Tibial nerve (tissue), 4 donors: ENCODE measurements around the gene PIK3R3. TPM values are rescaled to one million over a fixed set of nuclear protein-coding genes. Genes with fewer than 3 reads are reported as not detected.

Experiments used
- DNase-seq, 2 donors: peaks; one replicate each; pipeline ENCODE4 v3.0.0-alpha.2; 2019; ENCODE audit warnings: low spot score in 2 of 2
- H3K27ac ChIP-seq, 4 donors: fragments of 200-600 bp; sonication (generic) in 3 of 4; one replicate each; pipeline ENCODE4 v1.5.1; 2017 to 2019; ENCODE audit warnings: mild to moderate bottlenecking in 1 of 4
- H3K27me3 ChIP-seq, 2 donors: fragments of 200-600 bp; sonication (generic) in 1 of 2; one replicate each; pipeline versions ENCODE4 v1.5.1 to v1.6.0; 2017 to 2019
- H3K36me3 ChIP-seq, 3 donors: fragments of 200-600 bp; sonication (generic); one replicate each; pipeline ENCODE4 v1.5.1; 2018 to 2019
- H3K4me1 ChIP-seq, 4 donors: fragments of 200-600 bp; sonication (generic) in 3 of 4; one replicate each; pipeline ENCODE4 v1.5.1; 2017 to 2019
- H3K4me3 ChIP-seq, 4 donors: fragments of 200-600 bp; sonication (generic) in 3 of 4; one replicate each; pipeline ENCODE4 v1.5.1; 2017 to 2019; ENCODE audit warnings: mild to moderate bottlenecking in 1 of 4, moderate library complexity in 1 of 4
- H3K9me3 ChIP-seq, 4 donors: fragments of 200-600 bp; sonication (generic) in 3 of 4; one replicate each; pipeline ENCODE4 v1.5.1; 2017 to 2019
- EP300 ChIP-seq, 2 donors: sonication (generic); formaldehyde crosslinking; IDR thresholded peaks; one replicate each; pipeline ENCODE4 v1.6.1; 2017; ENCODE audit warnings: antibody characterized with exemption in 2 of 2, mild to moderate bottlenecking in 1 of 2
- POLR2A ChIP-seq, 2 donors: fragments of 450-650 bp; IDR thresholded peaks; one replicate each; pipeline ENCODE4 v1.6.1; 2017; ENCODE audit warnings: antibody characterized with exemption in 2 of 2, mild to moderate bottlenecking in 2 of 2, moderate library complexity in 2 of 2
- WGBS, 2 donors: methylation state at CpG; one replicate each; pipeline ENCODE4 v1.1.5; 2018; 5-methylcytosine and 5-hydroxymethylcytosine counted together
- total RNA-seq, 4 donors: library from RNA; depleted of rRNA; stranded (reverse); fragments of >200 nt; gene quantifications; one replicate each; pipeline ENCODE4 v1.1.0, GENCODE V29; 2016
- TF ChIP-seq, protein P1 (sequence below), 5 experiments: fragments of 200-600 bp in 3 of 5; fragments of 450-650 bp in 2 of 5; sonication (generic) in 3 of 5; IDR thresholded peaks; one replicate each; pipeline ENCODE4 v1.5.1; 2016 to 2019; ENCODE audit warnings: antibody characterized with exemption in 5 of 5, mild to moderate bottlenecking in 3 of 5, moderate library complexity in 2 of 5

Gene PIK3R3
- total RNA-seq, 4 donors from 2014 or later = 13.2 to 32.1 (median 23.2) TPM

DNA sequence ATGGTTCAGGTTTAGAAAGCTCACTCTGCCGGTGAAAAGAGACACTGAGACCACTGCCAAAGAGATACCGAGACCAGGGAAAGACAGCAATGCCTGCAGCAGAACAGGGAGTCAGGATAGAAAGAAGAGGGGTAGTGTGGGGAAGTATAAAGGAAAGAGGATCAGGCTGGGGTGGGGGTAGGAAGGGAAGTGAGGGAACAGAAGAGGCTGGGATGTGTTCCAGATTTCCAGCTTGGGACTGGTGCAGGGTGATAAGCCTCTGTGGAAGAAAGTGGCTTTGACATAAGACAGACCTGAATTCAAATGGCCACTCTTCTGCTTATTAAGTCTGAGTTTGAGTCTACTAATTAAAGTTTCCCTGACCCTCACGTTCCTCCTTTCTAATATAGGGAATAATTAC is 105.9 kb downstream of the PIK3R3 start:
- TF ChIP-seq EP300 (IDR thresholded peaks at IDR 0.05) = no peak
- TF ChIP-seq, protein P1, sequence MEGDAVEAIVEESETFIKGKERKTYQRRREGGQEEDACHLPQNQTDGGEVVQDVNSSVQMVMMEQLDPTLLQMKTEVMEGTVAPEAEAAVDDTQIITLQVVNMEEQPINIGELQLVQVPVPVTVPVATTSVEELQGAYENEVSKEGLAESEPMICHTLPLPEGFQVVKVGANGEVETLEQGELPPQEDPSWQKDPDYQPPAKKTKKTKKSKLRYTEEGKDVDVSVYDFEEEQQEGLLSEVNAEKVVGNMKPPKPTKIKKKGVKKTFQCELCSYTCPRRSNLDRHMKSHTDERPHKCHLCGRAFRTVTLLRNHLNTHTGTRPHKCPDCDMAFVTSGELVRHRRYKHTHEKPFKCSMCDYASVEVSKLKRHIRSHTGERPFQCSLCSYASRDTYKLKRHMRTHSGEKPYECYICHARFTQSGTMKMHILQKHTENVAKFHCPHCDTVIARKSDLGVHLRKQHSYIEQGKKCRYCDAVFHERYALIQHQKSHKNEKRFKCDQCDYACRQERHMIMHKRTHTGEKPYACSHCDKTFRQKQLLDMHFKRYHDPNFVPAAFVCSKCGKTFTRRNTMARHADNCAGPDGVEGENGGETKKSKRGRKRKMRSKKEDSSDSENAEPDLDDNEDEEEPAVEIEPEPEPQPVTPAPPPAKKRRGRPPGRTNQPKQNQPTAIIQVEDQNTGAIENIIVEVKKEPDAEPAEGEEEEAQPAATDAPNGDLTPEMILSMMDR (IDR thresholded peaks at IDR 0.05) = no peak
- no peak for TF ChIP-seq POLR2A (IDR thresholded peaks at IDR 0.05)
- Histone ChIP-seq H3K36me3 (peaks cover 0 to 87% (median 6%) of the 10 kb centered on the region in 3 donors), H3K4me1 (no peaks in the 10 kb centered on the region), H3K9me3 (no peaks in the 10 kb centered on the region), H3K27me3 (no peaks in the 10 kb centered on the region), H3K4me3 (no peak overlapping the region), H3K27ac (no peak overlapping the region)
- DNase-seq = no peak
- WGBS, 2 donors = 86 to 88% methylated on average over 3 of the region's 3 CpGs

DNA sequence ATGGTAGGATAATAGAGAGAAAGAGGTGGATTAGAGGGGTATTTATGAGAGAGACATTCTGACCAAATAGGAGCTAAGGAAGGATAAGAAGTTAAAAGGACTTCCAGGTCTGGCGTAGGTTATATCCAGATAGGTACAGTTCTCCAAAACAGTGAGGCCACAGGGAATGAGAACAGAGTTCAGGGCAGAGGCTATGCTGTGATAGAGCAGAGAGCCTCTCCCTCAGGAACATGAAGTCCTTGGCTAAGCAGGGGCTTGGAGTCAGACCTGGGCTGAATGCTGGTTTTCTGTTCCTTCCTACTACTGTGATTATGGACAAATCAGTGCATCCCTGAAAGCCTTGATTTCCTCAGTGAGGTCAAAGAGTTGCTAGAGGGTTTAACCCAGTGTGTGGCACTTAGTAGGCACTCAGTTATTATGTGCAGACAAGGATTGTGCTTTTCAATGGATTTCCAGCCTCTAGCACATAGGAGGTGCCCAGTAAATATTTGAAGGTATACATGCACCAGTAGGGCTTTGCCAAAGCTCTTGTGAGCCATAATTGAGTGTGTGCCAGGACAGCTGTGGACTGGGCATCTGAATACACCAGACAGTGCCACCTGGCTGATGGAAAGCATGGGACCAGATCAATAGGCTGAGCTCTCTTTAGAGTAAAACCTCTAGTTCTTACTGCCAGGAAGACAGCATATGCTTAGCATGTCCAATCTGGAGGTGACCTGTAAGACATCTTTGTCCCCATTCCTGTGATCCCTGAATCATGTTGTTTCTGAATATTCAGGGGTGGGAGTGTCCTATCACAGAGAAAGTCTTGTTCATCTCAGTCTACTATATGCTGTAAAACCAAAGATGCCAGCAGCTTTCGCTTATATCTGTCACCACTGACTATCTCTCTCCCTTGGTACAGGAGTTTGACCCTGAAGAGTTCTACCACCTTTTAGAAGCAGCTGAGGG is 111.1 kb downstream of the PIK3R3 start:
- H3K4me3 ChIP-seq = no peak overlapping the region
- peaks cover 0 to 44% (median 0%) of the 10 kb centered on the region in 3 donors for H3K36me3 ChIP-seq
- H3K27ac ChIP-seq = no peak overlapping the region
- TF ChIP-seq EP300 (IDR thresholded peaks at IDR 0.05) (no peak), POLR2A (IDR thresholded peaks at IDR 0.05) (no peak)
- TF ChIP-seq, protein P1 (IDR thresholded peaks at IDR 0.05) = no peak
- no peaks in the 10 kb centered on the region for H3K27me3 ChIP-seq
- no peaks in the 10 kb centered on the region for H3K9me3 ChIP-seq
- DNase-seq = no peak
- 90 to 99% methylated on average over 2 of the region's 2 CpGs for WGBS, 2 donors
- peaks cover 0 to 11% (median 0%) of the 10 kb centered on the region in 4 donors for H3K4me1 ChIP-seq

DNA sequence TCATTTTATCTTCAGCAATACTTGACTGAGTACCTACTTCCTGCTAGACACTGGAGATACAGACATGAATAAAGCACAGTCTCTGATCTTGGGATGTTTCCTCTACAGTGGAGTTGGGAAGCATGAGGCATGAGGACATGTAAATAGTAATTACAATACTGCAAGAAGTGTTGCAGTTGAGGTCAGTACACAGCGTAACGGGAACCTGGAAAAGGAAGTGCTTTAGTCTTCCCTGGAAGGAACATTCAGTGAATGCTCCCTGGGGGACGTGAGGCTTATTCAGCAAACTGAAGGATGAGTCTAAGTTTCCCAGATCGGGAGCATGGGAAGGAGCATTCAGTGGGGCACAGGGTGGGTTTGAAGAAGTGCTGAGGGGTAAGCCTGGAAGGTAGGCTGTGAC is 112.4 kb downstream of the PIK3R3 start:
- H3K27ac ChIP-seq = no peak overlapping the region
- no peaks in the 10 kb centered on the region for H3K27me3 ChIP-seq
- peaks cover 0 to 37% (median 0%) of the 10 kb centered on the region in 3 donors for H3K36me3 ChIP-seq
- WGBS, 2 donors = 46 to 51% methylated on average over 4 of the region's 4 CpGs
- H3K4me1 ChIP-seq = peaks cover 0 to 11% (median 0%) of the 10 kb centered on the region in 4 donors
- DNase-seq = peak in 1 of 2 donors; percentile 32
- no peak overlapping the region for H3K4me3 ChIP-seq
- no peaks in the 10 kb centered on the region for H3K9me3 ChIP-seq
- no peak for TF ChIP-seq POLR2A (IDR thresholded peaks at IDR 0.05)
- TF ChIP-seq EP300 (IDR thresholded peaks at IDR 0.05) = peak in 1 of 2 donors; percentile 29

DNA sequence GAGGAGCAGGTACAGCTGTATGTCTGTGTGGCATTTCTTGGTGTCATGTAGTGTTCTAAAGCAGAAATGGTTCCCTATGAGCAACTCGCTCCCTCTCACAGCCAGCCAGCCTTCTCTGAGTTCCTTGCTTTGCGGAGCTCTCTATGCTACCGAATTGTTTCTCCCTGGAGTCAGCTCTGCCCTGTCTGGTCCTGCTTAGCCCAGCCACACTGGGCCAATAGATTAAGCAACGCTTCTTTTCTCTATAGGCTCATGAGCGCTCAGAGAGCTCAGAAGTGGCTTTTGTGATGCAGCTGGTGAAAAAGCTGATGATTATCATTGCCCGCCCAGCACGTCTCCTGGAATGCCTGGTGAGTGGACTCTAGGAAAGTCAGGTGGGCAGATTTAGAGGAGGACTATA is 113.1 kb downstream of the PIK3R3 start:
- 94 to 99% methylated on average over 7 of the region's 7 CpGs for WGBS, 2 donors
- Histone ChIP-seq H3K27me3 (no peaks in the 10 kb centered on the region), H3K27ac (no peak overlapping the region), H3K4me3 (no peak overlapping the region), H3K9me3 (no peaks in the 10 kb centered on the region), H3K36me3 (peaks cover 0 to 31% (median 0%) of the 10 kb centered on the region in 3 donors), H3K4me1 (peaks cover 0 to 11% (median 0%) of the 10 kb centered on the region in 4 donors)
- TF ChIP-seq EP300 (IDR thresholded peaks at IDR 0.05) (no peak), POLR2A (IDR thresholded peaks at IDR 0.05) (no peak)
- TF ChIP-seq, protein P1 (IDR thresholded peaks at IDR 0.05) = no peak
- DNase-seq = no peak

DNA sequence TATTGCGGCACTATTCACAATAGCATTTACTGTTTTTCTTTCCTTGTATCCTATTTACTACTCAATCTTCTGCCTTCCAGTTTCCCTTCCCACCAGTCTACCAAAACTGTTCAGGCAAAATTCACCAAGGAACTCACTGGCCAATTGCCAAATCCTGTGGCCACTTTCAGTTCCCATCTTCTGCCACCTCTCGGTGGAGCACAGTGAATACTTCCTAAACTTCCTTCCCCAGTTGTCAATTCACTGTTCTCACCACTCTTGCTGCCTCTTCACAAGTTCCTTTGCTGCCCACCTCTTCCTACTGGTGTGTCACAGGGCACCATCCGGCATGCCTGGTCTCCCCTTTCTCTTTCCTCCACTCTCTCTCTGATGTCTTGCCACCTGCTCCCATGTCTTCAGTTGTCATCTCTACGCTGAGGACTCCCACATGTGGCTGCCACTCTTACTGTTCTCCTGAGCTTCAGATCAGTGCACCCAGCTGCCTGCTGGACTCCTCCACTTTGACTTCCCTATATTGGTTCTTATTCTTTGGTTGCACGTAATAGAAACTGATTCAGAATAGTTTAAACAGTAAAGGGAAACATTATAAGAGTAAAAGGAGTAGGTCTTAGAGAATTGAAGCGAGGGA is 114.4 kb downstream of the PIK3R3 start:
- 88 to 89% methylated on average over 6 of the region's 6 CpGs for WGBS, 2 donors
- TF ChIP-seq, protein P1 (IDR thresholded peaks at IDR 0.05) = no peak
- TF ChIP-seq EP300 (IDR thresholded peaks at IDR 0.05) (no peak), POLR2A (IDR thresholded peaks at IDR 0.05) (no peak)
- DNase-seq = peak in 1 of 2 donors; percentile 19

More for the DNA sequence above, 114.4 kb downstream of the PIK3R3 start:
- Histone ChIP-seq H3K9me3 (no peaks in the 10 kb centered on the region), H3K4me1 (peaks cover 0 to 11% (median 0%) of the 10 kb centered on the region in 4 donors), H3K4me3 (no peak overlapping the region), H3K36me3 (peaks cover 0 to 24% (median 0%) of the 10 kb centered on the region in 3 donors), H3K27me3 (no peaks in the 10 kb centered on the region), H3K27ac (no peak overlapping the region)
